Glutamatergic neuron (in vitro differentiated cells): ENCODE data around the gene SSNA1. TPM values are rescaled to one million over a fixed set of nuclear protein-coding genes. Genes with fewer than 3 reads are reported as not detected.

Experiments
- DNase-seq: peaks from one replicate; pipeline ENCODE4 v3.0.0; 2022
- H3K27ac Mint-ChIP-seq: one replicate; pipeline ENCODE4 v1.8.0; 2020; ENCODE audit warnings: mild to moderate bottlenecking, mixed read lengths, inconsistent platforms; ENCODE audit not compliant: unreplicated experiment
- H3K27me3 Mint-ChIP-seq: one replicate; pipeline ENCODE4 v1.8.0; 2020; ENCODE audit warnings: mild to moderate bottlenecking, moderate library complexity, mixed read lengths, inconsistent platforms; ENCODE audit not compliant: unreplicated experiment
- H3K36me3 Mint-ChIP-seq: one replicate; pipeline ENCODE4 v1.8.0; 2020; ENCODE audit warnings: mild to moderate bottlenecking, mixed read lengths, inconsistent platforms; ENCODE audit not compliant: unreplicated experiment
- H3K4me1 Mint-ChIP-seq: one replicate; pipeline ENCODE4 v1.8.0; 2020; ENCODE audit warnings: mild to moderate bottlenecking, low read depth, mixed read lengths, inconsistent platforms; ENCODE audit not compliant: unreplicated experiment
- H3K4me3 Mint-ChIP-seq: one replicate; pipeline ENCODE4 v1.8.0; 2020; ENCODE audit warnings: mild to moderate bottlenecking, mixed read lengths, inconsistent platforms; ENCODE audit not compliant: unreplicated experiment
- H3K9me3 Mint-ChIP-seq: one replicate; pipeline ENCODE4 v1.8.0; 2020; ENCODE audit warnings: mild to moderate bottlenecking, moderate library complexity, mixed read lengths, inconsistent platforms; ENCODE audit not compliant: unreplicated experiment
- total RNA-seq: library from RNA; stranded (reverse); fragmentation: NEBNext Ultra II Directional; extraction: Animal tissue kit (Norgen Biotek cat#: 25700); gene quantifications from one replicate; pipeline ENCODE4 v1.2.1, GENCODE V29; 2021; ENCODE audit not compliant: unreplicated experiment
- TF ChIP-seq, protein P1 (sequence below): fragments of 200-600 bp; sonication (generic); IDR thresholded peaks from one replicate; pipeline ENCODE4 v1.5.0; 2021; ENCODE audit not compliant: partially characterized antibody, unreplicated experiment

The SSNA1 gene
- total RNA-seq, 1 donor from 2014 or later = 37.3 TPM

DNA sequence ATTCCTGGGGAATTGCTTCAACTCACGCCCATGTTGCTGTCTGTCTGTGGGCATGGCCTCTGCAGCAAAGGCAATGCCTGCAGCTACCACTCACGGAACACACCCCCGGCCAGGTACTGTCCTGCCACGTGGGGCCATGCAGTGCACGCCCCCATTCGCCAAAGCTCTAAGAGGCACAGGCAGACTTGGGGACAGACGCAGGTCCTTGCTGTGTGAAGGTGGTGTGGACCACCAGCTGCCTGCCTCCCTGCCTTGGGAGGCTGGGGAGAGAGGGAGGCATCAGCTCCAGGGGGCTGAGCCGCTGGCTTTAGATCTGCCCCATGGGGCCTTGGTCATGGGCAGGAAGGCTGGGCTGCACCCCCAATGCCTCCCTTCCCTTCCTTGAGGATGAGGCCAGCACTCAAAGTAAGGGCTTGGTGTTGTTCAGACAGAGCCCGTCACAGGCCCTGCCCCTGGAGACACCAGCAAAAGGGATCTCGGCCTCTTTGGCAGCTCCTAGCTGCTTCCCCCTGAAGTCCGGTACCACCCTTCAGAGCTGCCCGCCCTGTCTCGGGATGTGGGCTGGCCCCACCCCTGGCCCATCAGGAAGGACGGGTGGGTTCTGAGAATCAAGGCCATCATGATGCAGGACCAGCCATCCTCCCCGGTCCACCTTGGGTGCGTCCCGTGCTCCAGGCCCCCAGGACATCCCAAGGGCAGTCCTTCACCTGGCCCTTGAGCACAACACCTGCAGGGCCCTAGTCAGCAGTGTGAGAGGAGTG lies 47.2 kb upstream of the SSNA1 start:
- peaks cover 9% of the 10 kb centered on the region for H3K9me3 Mint-ChIP-seq
- peaks cover 7% of the 10 kb centered on the region for H3K4me1 Mint-ChIP-seq
- H3K27ac Mint-ChIP-seq = no peak overlapping the region
- no peak overlapping the region for H3K4me3 Mint-ChIP-seq
- TF ChIP-seq, protein P1, sequence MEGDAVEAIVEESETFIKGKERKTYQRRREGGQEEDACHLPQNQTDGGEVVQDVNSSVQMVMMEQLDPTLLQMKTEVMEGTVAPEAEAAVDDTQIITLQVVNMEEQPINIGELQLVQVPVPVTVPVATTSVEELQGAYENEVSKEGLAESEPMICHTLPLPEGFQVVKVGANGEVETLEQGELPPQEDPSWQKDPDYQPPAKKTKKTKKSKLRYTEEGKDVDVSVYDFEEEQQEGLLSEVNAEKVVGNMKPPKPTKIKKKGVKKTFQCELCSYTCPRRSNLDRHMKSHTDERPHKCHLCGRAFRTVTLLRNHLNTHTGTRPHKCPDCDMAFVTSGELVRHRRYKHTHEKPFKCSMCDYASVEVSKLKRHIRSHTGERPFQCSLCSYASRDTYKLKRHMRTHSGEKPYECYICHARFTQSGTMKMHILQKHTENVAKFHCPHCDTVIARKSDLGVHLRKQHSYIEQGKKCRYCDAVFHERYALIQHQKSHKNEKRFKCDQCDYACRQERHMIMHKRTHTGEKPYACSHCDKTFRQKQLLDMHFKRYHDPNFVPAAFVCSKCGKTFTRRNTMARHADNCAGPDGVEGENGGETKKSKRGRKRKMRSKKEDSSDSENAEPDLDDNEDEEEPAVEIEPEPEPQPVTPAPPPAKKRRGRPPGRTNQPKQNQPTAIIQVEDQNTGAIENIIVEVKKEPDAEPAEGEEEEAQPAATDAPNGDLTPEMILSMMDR = no peak
- peaks cover 30% of the 10 kb centered on the region for H3K27me3 Mint-ChIP-seq
- no peaks in the 10 kb centered on the region for H3K36me3 Mint-ChIP-seq
- DNase-seq = no peak

DNA sequence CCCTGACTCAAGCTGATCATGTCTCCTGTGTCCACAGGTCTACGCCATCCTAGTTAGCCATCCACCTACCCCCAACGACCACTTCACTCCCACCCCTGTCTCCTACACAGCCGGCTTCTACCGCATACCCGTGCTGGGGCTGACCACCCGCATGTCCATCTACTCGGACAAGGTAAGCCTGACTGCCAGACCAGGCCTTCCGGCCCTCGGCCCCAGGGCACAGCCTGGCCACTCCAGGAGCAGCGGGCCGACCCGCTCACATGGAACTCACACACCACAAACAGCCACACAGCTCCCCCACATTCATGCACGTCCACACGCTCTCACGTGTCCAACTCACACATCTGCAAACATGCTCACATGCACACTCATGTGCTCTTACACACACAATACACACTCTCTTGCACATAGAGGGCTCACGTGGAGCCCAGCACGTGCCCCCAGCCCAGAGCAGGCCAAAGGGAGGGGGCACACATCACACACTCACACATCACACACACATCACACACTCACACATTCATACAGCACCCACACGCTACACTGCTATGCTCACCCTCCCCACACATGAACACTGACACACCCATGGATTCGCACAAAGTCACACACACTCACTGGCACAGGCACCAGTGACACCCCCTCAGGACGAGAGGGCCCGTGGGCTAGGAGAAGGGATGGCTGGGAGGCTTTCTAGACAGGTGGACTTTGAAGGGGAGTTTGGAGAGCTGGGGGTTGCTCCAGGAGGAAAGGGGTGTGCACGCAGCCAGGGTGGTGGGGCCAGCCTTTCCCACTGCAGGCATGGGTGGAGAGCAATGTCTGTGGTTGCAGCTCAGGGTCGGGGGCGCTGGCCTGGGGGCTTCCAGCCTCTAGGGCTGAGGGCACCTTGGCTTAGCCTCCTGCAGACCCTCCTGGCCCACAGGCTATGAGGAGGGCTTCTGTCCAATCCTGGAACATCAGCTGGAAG lies 46.2 kb upstream of the SSNA1 start:
- no peak for DNase-seq
- Mint-ChIP-seq H3K27me3 (peaks cover 32% of the 10 kb centered on the region), H3K9me3 (peaks cover 10% of the 10 kb centered on the region), H3K4me3 (peak overlapping the region; percentile 12), H3K4me1 (peaks cover 7% of the 10 kb centered on the region), H3K36me3 (no peaks in the 10 kb centered on the region), H3K27ac (no peak overlapping the region)
- TF ChIP-seq, protein P1 = no peak

DNA sequence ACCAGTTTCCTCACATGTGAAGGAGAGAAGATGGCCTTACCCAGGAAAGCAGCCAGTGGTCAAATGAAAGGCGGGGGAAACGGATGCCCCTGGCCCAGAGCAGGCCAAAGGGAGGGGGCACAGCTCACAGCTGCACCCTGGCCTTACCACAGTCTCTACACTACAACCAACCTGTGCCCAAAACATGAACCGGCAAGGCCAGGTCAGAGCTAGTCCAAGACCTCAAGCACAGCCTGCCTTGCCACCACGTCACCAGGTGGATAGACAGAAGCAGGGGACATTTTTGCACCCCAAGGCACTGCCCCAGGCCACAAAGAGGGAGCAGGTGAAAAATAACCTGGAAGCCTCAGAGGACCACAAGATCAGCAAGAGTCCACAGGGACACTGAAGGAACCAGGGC lies 45.0 kb upstream of the SSNA1 start:
- peaks cover 6% of the 10 kb centered on the region for H3K9me3 Mint-ChIP-seq
- H3K27me3 Mint-ChIP-seq = peaks cover 31% of the 10 kb centered on the region
- TF ChIP-seq, protein P1 = no peak
- H3K4me1 Mint-ChIP-seq = peaks cover 4% of the 10 kb centered on the region
- no peak overlapping the region for H3K27ac Mint-ChIP-seq
- DNase-seq = no peak
- H3K36me3 Mint-ChIP-seq = no peaks in the 10 kb centered on the region
- H3K4me3 Mint-ChIP-seq = no peak overlapping the region

DNA sequence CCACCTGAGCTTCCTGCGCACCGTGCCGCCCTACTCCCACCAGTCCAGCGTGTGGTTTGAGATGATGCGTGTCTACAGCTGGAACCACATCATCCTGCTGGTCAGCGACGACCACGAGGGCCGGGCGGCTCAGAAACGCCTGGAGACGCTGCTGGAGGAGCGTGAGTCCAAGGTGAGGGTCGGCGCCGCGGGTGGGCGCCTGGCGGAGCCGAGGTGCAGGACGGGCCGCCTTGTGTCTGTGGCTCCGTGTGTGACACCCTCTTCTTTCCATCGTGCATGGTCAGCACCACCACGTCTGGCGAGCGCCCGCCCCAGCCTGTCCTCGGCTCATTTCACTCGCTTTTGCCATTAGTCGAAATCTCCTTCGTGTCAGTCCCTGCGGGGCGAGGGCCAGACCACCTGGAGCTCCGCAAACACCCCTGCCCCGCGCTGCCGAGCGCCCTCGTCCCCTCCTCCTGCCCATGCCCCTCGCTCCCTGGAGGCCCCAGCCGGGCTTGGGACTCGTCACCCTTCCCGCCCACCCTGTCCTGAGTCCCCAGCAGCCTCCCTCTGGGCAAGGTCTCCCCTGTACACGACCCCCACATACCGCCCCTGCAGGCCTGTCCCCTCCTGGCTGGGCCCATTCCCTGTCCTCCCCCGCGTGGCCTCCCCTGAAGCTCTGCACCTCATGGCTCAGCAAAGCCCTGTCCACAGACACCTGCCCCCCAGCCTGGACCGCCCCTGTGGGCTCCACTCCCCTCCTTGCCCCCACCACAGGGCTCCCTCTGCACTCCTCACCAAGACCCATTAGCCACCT lies 42.5 kb upstream of the SSNA1 start:
- Mint-ChIP-seq H3K4me3 (no peak overlapping the region), H3K27me3 (peaks cover 18% of the 10 kb centered on the region), H3K36me3 (no peaks in the 10 kb centered on the region), H3K4me1 (no peaks in the 10 kb centered on the region), H3K27ac (no peak overlapping the region), H3K9me3 (peaks cover 2% of the 10 kb centered on the region)
- peak; percentile 12 for DNase-seq
- TF ChIP-seq, protein P1 = no peak
